CD4-positive, alpha-beta T cell treated with Interleukin-21 for 1 hour (primary cell): ENCODE results near the gene SLC27A1.
"Not testable (repeated sequence)": the region's sequence is repeated elsewhere in the genome, so short reads cannot be mapped to it uniquely, and the experiment has no call there.

ENCODE experiments used
- DNase-seq: peaks from one replicate; pipeline ENCODE4 v3.0.0-alpha.2; 2020

Gene SLC27A1

GRCh38 chr19:17541184-17541759 is 70.9 kb downstream of the SLC27A1 start:
- no peak for DNase-seq

- no peak for DNase-seq
These were observed 71.7 kb downstream of the SLC27A1 start for GRCh38 chr19:17542042-17542441.

GRCh38 chr19:17542793-17543582 is 72.7 kb downstream of the SLC27A1 start:
- DNase-seq = no peak

- no peak for DNase-seq
These were observed 73.7 kb downstream of the SLC27A1 start for GRCh38 chr19:17543986-17544385.

GRCh38 chr19:17544418-17544817 is 74.1 kb downstream of the SLC27A1 start:
- DNase-seq = no peak

GRCh38 chr19:17548145-17548544 is 77.8 kb downstream of the SLC27A1 start:
- DNase-seq = no peak

GRCh38 chr19:17549085-17549740 is 78.9 kb downstream of the SLC27A1 start:
- no peak for DNase-seq

GRCh38 chr19:17550076-17550667 is 79.8 kb downstream of the SLC27A1 start:
- no peak for DNase-seq

GRCh38 chr19:17552735-17553134 is 82.4 kb downstream of the SLC27A1 start:
- DNase-seq = not testable (repeated sequence)

GRCh38 chr19:17553256-17553655 is 82.9 kb downstream of the SLC27A1 start:
- no peak for DNase-seq

GRCh38 chr19:17554968-17555479 is 84.7 kb downstream of the SLC27A1 start:
- DNase-seq = no peak

- DNase-seq = peak; percentile 97
These were observed 85.2 kb downstream of the SLC27A1 start, which contains the start of gene COLGALT1 for GRCh38 chr19:17555480-17555928. Gene COLGALT1, plus strand, starts transcription at chr19:17555649. Its CDS starts 65 bp downstream, at chr19:17555714.
